ENCODE data around the gene DSCAM.
A peak's percentile ranks its signal among the peaks of the same experiment; 100 is the strongest.

The DSCAM gene

GRCh38 chr21:40051801-40052200 is 795.2 kb downstream of the DSCAM start:
- DNase-seq (ENCODE audit: low read depth): no peak
- no peak overlapping the region for H3K4me3 ChIP-seq (ENCODE audit: low read length)
- TF ChIP-seq CTCF (conservative IDR thresholded peaks at IDR 0.05; ENCODE audit: low read length): no peak

GRCh38 chr21:40049931-40050290 is 797.0 kb downstream of the DSCAM start:
- no peak for DNase-seq (ENCODE audit: low read depth)
- no peak overlapping the region for H3K4me3 ChIP-seq (ENCODE audit: low read length)
- TF ChIP-seq CTCF (conservative IDR thresholded peaks at IDR 0.05; ENCODE audit: low read length): no peak

- H3K4me3 ChIP-seq (ENCODE audit: low read length): no peak overlapping the region
- DNase-seq (ENCODE audit: low read depth): peak; percentile 22
- no peak for TF ChIP-seq CTCF (conservative IDR thresholded peaks at IDR 0.05; ENCODE audit: low read length)
Observed at GRCh38 chr21:40049031-40049930, 797.7 kb downstream of the DSCAM start.

- peak; percentile 63 for DNase-seq (ENCODE audit: low read depth)
- H3K4me3 ChIP-seq (ENCODE audit: low read length): no peak overlapping the region
- TF ChIP-seq CTCF (conservative IDR thresholded peaks at IDR 0.05; ENCODE audit: low read length): no peak
Observed at GRCh38 chr21:40047993-40048730, 798.8 kb downstream of the DSCAM start.

- no peak for TF ChIP-seq CTCF (conservative IDR thresholded peaks at IDR 0.05; ENCODE audit: low read length)
- H3K4me3 ChIP-seq (ENCODE audit: low read length): no peak overlapping the region
- DNase-seq (ENCODE audit: low read depth): no peak
Observed at GRCh38 chr21:40047211-40047610, 799.7 kb downstream of the DSCAM start.

- no peak for DNase-seq (ENCODE audit: low read depth)
- TF ChIP-seq CTCF (conservative IDR thresholded peaks at IDR 0.05; ENCODE audit: low read length): no peak
- no peak overlapping the region for H3K4me3 ChIP-seq (ENCODE audit: low read length)
Observed at GRCh38 chr21:40043866-40044265, 803.1 kb downstream of the DSCAM start.

All from AG10803 (cell line).